Breast epithelium (tissue), 3 donors: ENCODE measurements around the gene LRRC46.

Experiments used
- POLR2A ChIP-seq: fragments of 450-650 bp; IDR thresholded peaks from one replicate; pipeline ENCODE4 v1.6.1; 2016; ENCODE audit warnings: antibody characterized with exemption, mild to moderate bottlenecking, moderate library complexity
- TF ChIP-seq, protein P1 (sequence below), 3 donors: fragments of 450-650 bp; IDR thresholded peaks; one replicate each; pipeline ENCODE4 v1.5.1; 2016 to 2017; ENCODE audit warnings: antibody characterized with exemption in 3 of 3, mild to moderate bottlenecking in 3 of 3, moderate library complexity in 3 of 3

DNA sequence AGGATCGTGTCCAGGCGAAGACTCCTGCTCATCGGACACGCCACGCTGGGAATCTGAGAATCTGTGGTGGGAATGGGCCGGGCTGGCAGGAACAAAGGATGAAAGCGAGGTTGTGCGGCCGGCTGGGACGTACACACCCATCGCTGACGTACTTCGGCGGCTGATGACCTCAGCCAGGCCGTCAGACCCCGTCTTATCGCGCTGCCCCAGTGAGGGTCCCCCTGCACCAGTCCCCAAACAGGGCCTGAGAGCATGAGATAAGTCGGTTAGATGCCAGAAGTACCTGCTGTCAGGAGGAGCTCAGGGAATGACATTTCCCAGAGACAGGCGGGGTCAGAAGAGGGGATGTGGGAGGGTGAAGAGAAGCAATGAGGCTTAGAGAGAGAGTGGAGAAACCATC lies 35.5 kb downstream of the LRRC46 start:
- TF ChIP-seq, protein P1, sequence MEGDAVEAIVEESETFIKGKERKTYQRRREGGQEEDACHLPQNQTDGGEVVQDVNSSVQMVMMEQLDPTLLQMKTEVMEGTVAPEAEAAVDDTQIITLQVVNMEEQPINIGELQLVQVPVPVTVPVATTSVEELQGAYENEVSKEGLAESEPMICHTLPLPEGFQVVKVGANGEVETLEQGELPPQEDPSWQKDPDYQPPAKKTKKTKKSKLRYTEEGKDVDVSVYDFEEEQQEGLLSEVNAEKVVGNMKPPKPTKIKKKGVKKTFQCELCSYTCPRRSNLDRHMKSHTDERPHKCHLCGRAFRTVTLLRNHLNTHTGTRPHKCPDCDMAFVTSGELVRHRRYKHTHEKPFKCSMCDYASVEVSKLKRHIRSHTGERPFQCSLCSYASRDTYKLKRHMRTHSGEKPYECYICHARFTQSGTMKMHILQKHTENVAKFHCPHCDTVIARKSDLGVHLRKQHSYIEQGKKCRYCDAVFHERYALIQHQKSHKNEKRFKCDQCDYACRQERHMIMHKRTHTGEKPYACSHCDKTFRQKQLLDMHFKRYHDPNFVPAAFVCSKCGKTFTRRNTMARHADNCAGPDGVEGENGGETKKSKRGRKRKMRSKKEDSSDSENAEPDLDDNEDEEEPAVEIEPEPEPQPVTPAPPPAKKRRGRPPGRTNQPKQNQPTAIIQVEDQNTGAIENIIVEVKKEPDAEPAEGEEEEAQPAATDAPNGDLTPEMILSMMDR (IDR thresholded peaks at IDR 0.05) = no peak
- TF ChIP-seq POLR2A = no peak
